Activated B cell treated with CpG ODN at 0.5 μM for 24 hours (primary cell): Measurements from ENCODE around the gene SPATC1L. TPM values are rescaled to one million over a fixed set of nuclear protein-coding genes. Genes with fewer than 3 reads are reported as not detected.

ENCODE experiments used
- ATAC-seq: fragments of 200-7000 bp; cut with Tn5 transposase; one replicate; pipeline ENCODE4 v1.10.0; 2021; ENCODE audit warnings: low read depth, mild to moderate bottlenecking, moderate library complexity
- CTCF ChIA-PET: fragments of 350-600 bp; sonication (Branson Sonifier 250); formaldehyde crosslinking; loops from one replicate; lab custom pipeline; 2021; ENCODE audit warnings: antibody characterized with exemption; lab: Charles Lee
- POLR2A ChIA-PET: fragments of 350-600 bp; sonication (Branson Sonifier 250); formaldehyde crosslinking; loops from one replicate; lab custom pipeline; 2021; ENCODE audit warnings: antibody characterized with exemption; lab: Charles Lee
- DNase-seq: peaks from one replicate; pipeline ENCODE4 v3.0.0; 2022
- H3K27ac Mint-ChIP-seq: one replicate; pipeline ENCODE4 v1.8.0; 2020; ENCODE audit warnings: mixed read lengths
- H3K27me3 Mint-ChIP-seq: one replicate; pipeline ENCODE4 v1.8.0; 2021; ENCODE audit warnings: mixed read lengths
- H3K36me3 Mint-ChIP-seq: one replicate; pipeline ENCODE4 v1.8.0; 2021; ENCODE audit warnings: low read depth, mixed read lengths
- H3K4me1 Mint-ChIP-seq: one replicate; pipeline ENCODE4 v1.8.0; 2021; ENCODE audit warnings: mixed read lengths
- H3K4me3 Mint-ChIP-seq: one replicate; pipeline ENCODE4 v1.8.0; 2020; ENCODE audit warnings: mild to moderate bottlenecking, mixed read lengths
- H3K9me3 Mint-ChIP-seq: one replicate; pipeline ENCODE4 v1.8.0; 2020; ENCODE audit warnings: mixed read lengths
- CTCF ChIP-seq: fragments of 200-600 bp; IDR thresholded peaks from one replicate; pipeline ENCODE4 v1.8.0; 2022; ENCODE audit warnings: antibody characterized with exemption, mild to moderate bottlenecking
- intact Hi-C: fragments of 100-400 bp; cut with micrococcal nuclease; formaldehyde crosslinking; loops from one replicate; pipeline ENCODE4 v1.15.1; 2024
- total RNA-seq: library from RNA; stranded (reverse); gene quantifications from 2 replicates; pipeline ENCODE4 v1.2.3, GENCODE V29; 2022

SPATC1L gene
- total RNA-seq, 1 donor from 2014 or later = 7.5 TPM

- Mint-ChIP-seq H3K27ac (no peak overlapping the region), H3K4me1 (no peaks in the 10 kb centered on the region), H3K36me3 (peaks cover 71% of the 10 kb centered on the region), H3K9me3 (no peaks in the 10 kb centered on the region), H3K4me3 (no peak overlapping the region), H3K27me3 (no peaks in the 10 kb centered on the region)
- CTCF ChIA-PET = interaction anchor here (0.7 kb wide), 1 partner anchor 197 kb away, joined by 3 read pairs; no protein-coding TSS in a partner anchor
- no peak for TF ChIP-seq CTCF
- POLR2A ChIA-PET = no interaction called here
- intact Hi-C loops = no loop called here
- DNase-seq = no peak
- ATAC-seq = no peak
Measured at GRCh38 chr21:46194374-46195334, 10.4 kb upstream of the SPATC1L start.

DNA sequence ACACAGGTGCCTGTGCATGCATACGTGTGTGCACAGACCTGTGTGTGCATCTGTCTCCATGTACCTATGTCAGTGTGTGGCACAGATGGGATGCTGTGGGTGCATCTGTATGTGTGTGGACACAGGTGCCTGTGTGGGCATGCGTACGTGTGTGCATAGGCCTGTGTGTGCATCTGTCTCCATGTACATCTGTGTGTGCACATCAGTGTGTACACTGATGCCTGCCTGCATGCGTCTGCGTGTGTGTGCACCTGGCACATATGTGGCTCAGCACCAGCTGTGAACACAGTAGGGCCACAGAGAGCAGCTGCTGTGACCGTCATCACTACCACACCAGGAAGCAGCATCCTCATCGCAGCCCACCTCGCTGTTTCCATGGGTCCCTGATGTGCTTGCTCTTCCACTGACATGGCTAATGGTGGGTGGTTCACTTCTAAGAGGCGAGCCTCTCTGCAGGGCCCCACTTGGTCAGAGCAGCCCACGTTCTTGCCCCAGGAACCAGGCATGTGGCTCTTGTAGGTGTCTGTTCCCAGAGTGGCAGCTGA, 9.6 kb upstream of the SPATC1L start:
- peaks cover 63% of the 10 kb centered on the region for H3K36me3 Mint-ChIP-seq
- H3K27ac Mint-ChIP-seq = no peak overlapping the region
- ChIA-PET POLR2A (no interaction called here), CTCF (interaction anchor here (0.7 kb wide), 1 partner anchor 198 kb away, joined by 3 read pairs; no protein-coding TSS in a partner anchor)
- DNase-seq = no peak
- ATAC-seq = no peak
- no peaks in the 10 kb centered on the region for H3K27me3 Mint-ChIP-seq
- intact Hi-C loops = no loop called here
- H3K9me3 Mint-ChIP-seq = no peaks in the 10 kb centered on the region
- no peaks in the 10 kb centered on the region for H3K4me1 Mint-ChIP-seq
- TF ChIP-seq CTCF = no peak
- H3K4me3 Mint-ChIP-seq = no peak overlapping the region

DNA sequence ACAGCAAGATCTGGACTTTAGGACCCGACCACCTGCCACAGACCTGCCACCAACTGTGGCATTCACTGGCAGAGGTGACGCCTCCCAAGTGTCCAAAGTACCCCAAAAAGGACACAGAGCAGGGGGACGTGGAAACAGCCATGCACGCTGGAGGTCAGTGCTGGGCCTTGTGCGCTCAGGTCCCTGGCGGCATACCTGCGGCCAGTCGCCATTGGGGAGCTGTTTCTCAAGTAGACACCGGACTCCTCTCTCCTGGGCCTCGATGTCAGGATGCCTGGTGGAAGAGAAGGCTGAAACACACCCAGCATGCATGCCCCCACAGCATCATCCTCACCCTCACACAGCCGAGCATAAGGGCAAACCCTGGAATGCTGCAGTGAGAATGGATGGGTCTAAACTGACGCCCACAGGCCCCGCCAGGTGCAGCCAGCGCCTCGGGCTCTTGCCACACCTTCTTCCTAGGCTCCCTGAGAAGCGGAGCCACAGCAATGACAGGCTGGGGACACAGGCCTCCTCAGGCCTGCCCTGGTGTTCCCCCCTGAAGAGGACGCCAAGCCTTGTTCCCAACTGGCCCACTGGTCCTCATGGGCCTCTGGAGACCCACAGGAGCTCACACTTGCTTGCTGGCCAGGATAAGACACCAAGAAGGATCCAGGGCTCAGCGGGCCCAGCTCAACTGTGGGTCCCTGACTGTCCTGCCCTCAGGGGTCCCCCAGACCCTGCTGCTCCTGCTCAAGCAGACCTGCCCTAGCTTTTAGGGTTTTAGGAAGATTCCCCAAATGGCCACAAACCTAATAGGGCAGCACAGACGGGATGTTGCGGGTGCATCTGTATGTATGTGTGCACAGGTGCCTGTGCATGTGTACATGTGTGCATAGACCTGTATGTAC, 7.7 kb upstream of the SPATC1L start:
- ATAC-seq (no peak), DNase-seq (no peak)
- intact Hi-C loops = no loop called here
- Mint-ChIP-seq H3K27ac (no peak overlapping the region), H3K4me1 (no peaks in the 10 kb centered on the region), H3K4me3 (no peak overlapping the region), H3K36me3 (peaks cover 49% of the 10 kb centered on the region), H3K9me3 (no peaks in the 10 kb centered on the region), H3K27me3 (no peaks in the 10 kb centered on the region)
- TF ChIP-seq CTCF = no peak
- ChIA-PET POLR2A (no interaction called here), CTCF (no interaction called here)

GRCh38 chr21:46191257-46191685, 7.0 kb upstream of the SPATC1L start:
- Mint-ChIP-seq H3K27ac (no peak overlapping the region), H3K27me3 (no peaks in the 10 kb centered on the region), H3K4me3 (no peak overlapping the region), H3K9me3 (no peaks in the 10 kb centered on the region), H3K4me1 (no peaks in the 10 kb centered on the region), H3K36me3 (peaks cover 42% of the 10 kb centered on the region)
- DNase-seq (no peak), ATAC-seq (no peak)
- CTCF ChIA-PET = no interaction called here
- no peak for TF ChIP-seq CTCF
- intact Hi-C loops = no loop called here
- POLR2A ChIA-PET = no interaction called here
